Breast epithelium (tissue), 3 donors: Measurements from ENCODE around the gene KRTAP4-9.
"Not testable (repeated sequence)": the region's sequence is repeated elsewhere in the genome, so short reads cannot be mapped to it uniquely, and the experiment has no call there.

ENCODE experiments used
- POLR2AphosphoS5 ChIP-seq, 3 donors: sonication (generic); formaldehyde crosslinking; IDR thresholded peaks; one replicate each; pipeline ENCODE4 v1.6.1; 2017; ENCODE audit warnings: antibody characterized with exemption in 3 of 3
- TF ChIP-seq, protein P1 (sequence below), 3 donors: fragments of 450-650 bp; IDR thresholded peaks; one replicate each; pipeline ENCODE4 v1.5.1; 2016 to 2017; ENCODE audit warnings: antibody characterized with exemption in 3 of 3, mild to moderate bottlenecking in 3 of 3, moderate library complexity in 3 of 3

GRCh38 chr17:41084100-41084856, 20.9 kb upstream of the KRTAP4-9 start, which contains the start of gene KRTAP4-7:
- not testable (repeated sequence) for TF ChIP-seq POLR2AphosphoS5 (IDR thresholded peaks at IDR 0.05)
- TF ChIP-seq, protein P1, sequence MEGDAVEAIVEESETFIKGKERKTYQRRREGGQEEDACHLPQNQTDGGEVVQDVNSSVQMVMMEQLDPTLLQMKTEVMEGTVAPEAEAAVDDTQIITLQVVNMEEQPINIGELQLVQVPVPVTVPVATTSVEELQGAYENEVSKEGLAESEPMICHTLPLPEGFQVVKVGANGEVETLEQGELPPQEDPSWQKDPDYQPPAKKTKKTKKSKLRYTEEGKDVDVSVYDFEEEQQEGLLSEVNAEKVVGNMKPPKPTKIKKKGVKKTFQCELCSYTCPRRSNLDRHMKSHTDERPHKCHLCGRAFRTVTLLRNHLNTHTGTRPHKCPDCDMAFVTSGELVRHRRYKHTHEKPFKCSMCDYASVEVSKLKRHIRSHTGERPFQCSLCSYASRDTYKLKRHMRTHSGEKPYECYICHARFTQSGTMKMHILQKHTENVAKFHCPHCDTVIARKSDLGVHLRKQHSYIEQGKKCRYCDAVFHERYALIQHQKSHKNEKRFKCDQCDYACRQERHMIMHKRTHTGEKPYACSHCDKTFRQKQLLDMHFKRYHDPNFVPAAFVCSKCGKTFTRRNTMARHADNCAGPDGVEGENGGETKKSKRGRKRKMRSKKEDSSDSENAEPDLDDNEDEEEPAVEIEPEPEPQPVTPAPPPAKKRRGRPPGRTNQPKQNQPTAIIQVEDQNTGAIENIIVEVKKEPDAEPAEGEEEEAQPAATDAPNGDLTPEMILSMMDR (IDR thresholded peaks at IDR 0.05): not testable (repeated sequence)
